HCT116 (cell line): ENCODE measurements around the gene STK32B.

ENCODE experiments used
- CTCF ChIP-seq, 3 experiments: fragments of 200-600 bp in 1 of 3; sonication (generic) in 1 of 3; IDR thresholded peaks in 2 of 3; conservative IDR thresholded peaks in 1 of 3; 2 replicates each; pipeline ENCODE4 v1.5.1; 2012 to 2017; ENCODE audit warnings: low read depth in 2 of 3, low read length in 2 of 3, antibody characterized with exemption in 1 of 3, borderline replicate concordance in 1 of 3, control low read depth in 1 of 3, mild to moderate bottlenecking in 1 of 3, mixed read lengths in 1 of 3, mixed run types in 1 of 3, moderate library complexity in 1 of 3; ENCODE audit not compliant: insufficient read depth in 1 of 3
- FOSL1 ChIP-seq: IDR thresholded peaks from 2 replicates; pipeline ENCODE4 v1.6.1; 2012; ENCODE audit warnings: low read depth
- POLR2A ChIP-seq: IDR thresholded peaks from 2 replicates; pipeline ENCODE4 v1.7.0; 2011; ENCODE audit warnings: borderline replicate concordance; ENCODE audit not compliant: insufficient read depth, insufficient read length; ENCODE audit errors: extremely low read depth
- POLR2AphosphoS5 ChIP-seq: IDR thresholded peaks from 2 replicates; pipeline ENCODE4 v1.6.1; 2011; ENCODE audit warnings: mild to moderate bottlenecking, low read depth, low read length, moderate library complexity
- SP1 ChIP-seq: IDR thresholded peaks from 2 replicates; pipeline ENCODE4 v1.6.1; 2012; ENCODE audit warnings: low read depth
- YY1 ChIP-seq: IDR thresholded peaks from 2 replicates; pipeline ENCODE4 v1.6.1; 2011; ENCODE audit warnings: low read length, low read depth, moderate library complexity, mild to moderate bottlenecking; ENCODE audit not compliant: insufficient replicate concordance; ENCODE audit errors: extremely low read depth
- ZBTB33 ChIP-seq: IDR thresholded peaks from 2 replicates; pipeline ENCODE4 v1.6.1; 2011; ENCODE audit warnings: mild to moderate bottlenecking, low read length, moderate library complexity; ENCODE audit not compliant: insufficient replicate concordance; ENCODE audit errors: extremely low read depth

GRCh38 chr4:5045097-5045496 lies 6.2 kb upstream of the STK32B start:
- TF ChIP-seq CTCF (IDR thresholded peaks at IDR 0.05 in 2 of 3, conservative IDR thresholded peaks at IDR 0.05 in 1 of 3; ENCODE audit: borderline replicate concordance in 1 of 3, insufficient read depth in 1 of 3, low read depth in 2 of 3, low read length in 2 of 3) (no peak), SP1 (no peak), POLR2A (no peak), POLR2AphosphoS5 (no peak), FOSL1 (no peak), ZBTB33 (no peak), YY1 (no peak)
